CD4-positive, alpha-beta T cell (primary cell): Measurements from ENCODE around the gene FSHR. TPM values are rescaled to one million over a fixed set of nuclear protein-coding genes. Genes with fewer than 3 reads are reported as not detected.

Source experiments
- ATAC-seq: fragments of 200-7000 bp; cut with Tn5 transposase; one replicate; pipeline ENCODE4 v1.10.0; 2022; ENCODE audit warnings: mild to moderate bottlenecking; ENCODE audit not compliant: poor library complexity
- CTCF ChIA-PET: fragments of 350-600 bp; sonication (Branson Sonifier 250); formaldehyde crosslinking; loops from one replicate; lab custom pipeline; 2021; ENCODE audit warnings: antibody characterized with exemption, inconsistent platforms; lab: Charles Lee
- POLR2A ChIA-PET: fragments of 350-600 bp; sonication (Branson Sonifier 250); formaldehyde crosslinking; loops from one replicate; lab custom pipeline; 2021; ENCODE audit warnings: antibody characterized with exemption, inconsistent platforms; lab: Charles Lee
- DNase-seq, 14 experiments: peaks; one replicate each; pipeline ENCODE4 v3.0.0-alpha.2; 2013 to 2020; ENCODE audit warnings: mixed read lengths in 2 of 14
- H3K27ac ChIP-seq, 2 donors: one replicate each; pipeline versions ENCODE4 v1.5.1 to v1.7.0; 2013; ENCODE audit warnings: low read length in 2 of 2, low read depth in 1 of 2, mild to moderate bottlenecking in 1 of 2
- H3K27me3 ChIP-seq, 2 experiments: 1 replicate in 1 of 2; 2 replicates in 1 of 2; pipeline versions ENCODE4 v1.6.1 to v1.7.0; 2013; ENCODE audit warnings: low read length in 2 of 2, control low read depth in 1 of 2, mild to moderate bottlenecking in 1 of 2, moderate library complexity in 1 of 2; ENCODE audit not compliant: insufficient read depth in 2 of 2, control insufficient read depth in 1 of 2
- H3K36me3 ChIP-seq: one replicate; pipeline ENCODE4 v1.6.1; 2013; ENCODE audit warnings: low read length, control low read depth; ENCODE audit not compliant: insufficient read depth
- H3K4me1 ChIP-seq: one replicate; pipeline ENCODE4 v1.6.1; 2013; ENCODE audit warnings: low read length, control low read depth; ENCODE audit not compliant: insufficient read depth
- H3K4me3 ChIP-seq: one replicate; pipeline ENCODE4 v1.5.1; 2013; ENCODE audit warnings: mild to moderate bottlenecking, low read length, moderate library complexity
- H3K9me3 ChIP-seq, 2 experiments: 1 replicate in 1 of 2; 2 replicates in 1 of 2; pipeline versions ENCODE4 v1.6.1 to v1.7.0; 2013; ENCODE audit warnings: low read length in 2 of 2, mild to moderate bottlenecking in 2 of 2, control low read depth in 1 of 2, moderate library complexity in 1 of 2; ENCODE audit not compliant: control insufficient read depth in 1 of 2, insufficient read depth in 1 of 2
- H3K27ac Mint-ChIP-seq: one replicate; pipeline ENCODE4 v1.8.0; 2020; ENCODE audit warnings: mixed read lengths
- H3K27me3 Mint-ChIP-seq: one replicate; pipeline ENCODE4 v1.8.0; 2021; ENCODE audit warnings: mixed read lengths
- H3K36me3 Mint-ChIP-seq: one replicate; pipeline ENCODE4 v1.8.0; 2021; ENCODE audit warnings: low read depth, mixed read lengths
- H3K4me1 Mint-ChIP-seq: one replicate; pipeline ENCODE4 v1.8.0; 2021; ENCODE audit warnings: low read depth, mixed read lengths
- H3K4me3 Mint-ChIP-seq: one replicate; pipeline ENCODE4 v1.8.0; 2020; ENCODE audit warnings: mild to moderate bottlenecking, mixed read lengths
- H3K9me3 Mint-ChIP-seq: one replicate; pipeline ENCODE4 v1.8.0; 2020; ENCODE audit warnings: mixed read lengths
- CTCF ChIP-seq: fragments of 200-600 bp; IDR thresholded peaks from one replicate; pipeline ENCODE4 v1.8.0; 2022; ENCODE audit warnings: antibody characterized with exemption, mild to moderate bottlenecking
- intact Hi-C, 2 experiments: fragments of 100-400 bp; cut with DNase I in 1 of 2; cut with micrococcal nuclease in 1 of 2; formaldehyde crosslinking; loops; one replicate each; pipeline versions ENCODE4 v1.15.1 to v1.9.0; 2023 to 2025; cut with DNase I, micrococcal nuclease
- total RNA-seq, 174 experiments: library from RNA in 2 of 174; stranded (reverse) in 2 of 174; gene quantifications; one replicate each; pipeline ENCODE4 v1.2.3 and lab custom pipeline; 2021 to 2026

FSHR gene
- total RNA-seq, 2 experiments from 2014 or later = not detected

- Mint-ChIP-seq H3K27me3 (no peaks in the 10 kb centered on the region), H3K4me1 (no peaks in the 10 kb centered on the region), H3K27ac (no peak overlapping the region), H3K9me3 (no peaks in the 10 kb centered on the region), H3K36me3 (no peaks in the 10 kb centered on the region), H3K4me3 (no peak overlapping the region)
- Histone ChIP-seq H3K9me3 (no peaks in the 10 kb centered on the region), H3K4me3 (no peak overlapping the region), H3K27me3 (no peaks in the 10 kb centered on the region), H3K36me3 (no peaks in the 10 kb centered on the region), H3K27ac (no peak overlapping the region), H3K4me1 (no peaks in the 10 kb centered on the region)
- TF ChIP-seq CTCF = no peak
- CTCF ChIA-PET = no interaction called here
- DNase-seq = no peak
- ATAC-seq = no peak
- intact Hi-C loops = no loop called here
- POLR2A ChIA-PET = no interaction called here
Measured at GRCh38 chr2:49033394-49034185, 120.7 kb downstream of the FSHR start.

- ChIA-PET POLR2A (no interaction called here), CTCF (no interaction called here)
- DNase-seq (no peak), ATAC-seq (no peak)
- intact Hi-C loops = no loop called here
- Mint-ChIP-seq H3K9me3 (no peaks in the 10 kb centered on the region), H3K36me3 (no peaks in the 10 kb centered on the region), H3K27ac (no peak overlapping the region), H3K27me3 (no peaks in the 10 kb centered on the region), H3K4me1 (no peaks in the 10 kb centered on the region), H3K4me3 (no peak overlapping the region)
- Histone ChIP-seq H3K36me3 (no peaks in the 10 kb centered on the region), H3K9me3 (no peaks in the 10 kb centered on the region), H3K4me1 (no peaks in the 10 kb centered on the region), H3K4me3 (no peak overlapping the region), H3K27me3 (no peaks in the 10 kb centered on the region), H3K27ac (no peak overlapping the region)
- no peak for TF ChIP-seq CTCF
Measured at GRCh38 chr2:49032936-49033335, 121.4 kb downstream of the FSHR start.

DNA sequence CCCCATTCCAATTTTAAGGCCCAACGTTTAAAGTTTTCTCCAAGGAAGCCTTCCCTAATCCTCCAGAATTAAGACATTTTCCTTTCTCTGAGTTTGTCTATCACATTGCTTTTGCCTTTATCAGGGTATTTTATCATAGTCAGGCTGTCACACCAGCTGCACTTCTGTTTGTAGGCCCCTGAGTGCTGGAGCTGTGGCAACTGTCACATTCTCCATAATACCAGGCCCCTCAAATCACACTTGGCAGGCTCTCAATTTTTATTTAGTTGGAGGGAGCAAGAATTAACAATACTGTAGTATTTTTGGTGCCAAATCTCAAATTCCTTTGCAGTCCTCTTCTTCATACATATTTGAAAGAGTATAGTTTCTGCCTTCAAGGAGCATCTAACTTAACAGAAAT, 122.2 kb downstream of the FSHR start:
- Histone ChIP-seq H3K27me3 (no peaks in the 10 kb centered on the region), H3K27ac (no peak overlapping the region), H3K4me3 (no peak overlapping the region), H3K9me3 (peaks cover 0 to 4% of the 10 kb centered on the region in 2 experiments), H3K36me3 (no peaks in the 10 kb centered on the region), H3K4me1 (no peaks in the 10 kb centered on the region)
- DNase-seq = no peak
- ChIA-PET POLR2A (no interaction called here), CTCF (no interaction called here)
- Mint-ChIP-seq H3K4me3 (no peak overlapping the region), H3K9me3 (no peaks in the 10 kb centered on the region), H3K27me3 (no peaks in the 10 kb centered on the region), H3K27ac (no peak overlapping the region), H3K4me1 (no peaks in the 10 kb centered on the region), H3K36me3 (no peaks in the 10 kb centered on the region)
- no peak for TF ChIP-seq CTCF
- no peak for ATAC-seq
- intact Hi-C loops = no loop called here
